ENCODE results near the gene ATP6V1C2. TPM values are rescaled to one million over a fixed set of nuclear protein-coding genes. Genes with fewer than 3 reads are reported as not detected.

Gene ATP6V1C2
- total and polyA plus RNA-seq, 9 of the 15 experiments (the other 6 are each of a cell fraction or from before 2014, with no cell fraction given), result 0.01 to 0.31 (median 0.10) TPM; not detected in 4

GRCh38 chr2:10829299-10829698 is 107.9 kb downstream of the ATP6V1C2 start:
- 0% methylated on average over 3 of the region's 3 CpGs for WGBS (ENCODE audit: insufficient coverage, low coverage, missing lambda C conversion rate)
- no peak for DNase-seq (ENCODE audit: extremely low read depth in 1 of 4, low spot score in 3 of 4)
- POLR2A ChIA-PET, result interaction anchor here (1.3 kb wide), 2 partner anchors 9 to 294 kb away, joined by 3 read pairs; no protein-coding TSS in a partner anchor

GRCh38 chr2:10830203-10830602 is 108.8 kb downstream of the ATP6V1C2 start:
- Histone ChIP-seq H3K4me2 (ENCODE audit: insufficient read depth, low read length) (no peak overlapping the region), H3K9ac (ENCODE audit: insufficient read depth in 1 of 2, low read depth in 2 of 2, low read length in 2 of 2) (no peak overlapping the region), H3K79me2 (ENCODE audit: control insufficient read depth, insufficient read depth, low read length) (no peaks in the 10 kb centered on the region), H3K9me3 (replicated peaks; ENCODE audit: control insufficient read depth, insufficient read depth, low read depth, low read length) (no peaks in the 10 kb centered on the region), H3K4me1 (replicated peaks in 1 of 2; ENCODE audit: control insufficient read depth in 2 of 2, insufficient read depth in 2 of 2, low read length in 2 of 2) (peaks cover 0 to 10% of the 10 kb centered on the region in 2 experiments; a peak in 2 of 5 replicates), H3K27ac (ENCODE audit: extremely low read depth, low read depth, low read length) (no peak overlapping the region), H3K36me3 (ENCODE audit: control insufficient read depth, insufficient read depth, low read length) (no peaks in the 10 kb centered on the region), H3K4me3 (no peak overlapping the region), H3K27me3 (ENCODE audit: control insufficient read depth in 2 of 2, insufficient read depth in 2 of 2, low read length in 2 of 2) (peaks cover 45 to 58% of the 10 kb centered on the region in 2 experiments), H2AFZ (ENCODE audit: low read depth, low read length) (no peak overlapping the region), H3K9me1 (ENCODE audit: control insufficient read depth, insufficient read depth, low read length) (no peaks in the 10 kb centered on the region), H4K20me1 (replicated peaks; ENCODE audit: control insufficient read depth, insufficient read depth, low read length) (peaks cover 12% of the 10 kb centered on the region)
- ATAC-seq (no peak), DNase-seq (ENCODE audit: extremely low read depth in 1 of 4, low spot score in 3 of 4) (no peak), FAIRE-seq (no peak)
- no TSS peak for BruUV-seq (replicated peaks)
- ChIA-PET POLR2A (interaction anchor here (0.5 to 0.7 kb wide), 4 partner anchors 10 to 329 kb away, joined by 3 to 4 read pairs (median 3); partner anchors contain the start of gene NOL10), CTCF (ENCODE audit: low intra/inter-chr PET ratio) (no interaction called here)
- TF ChIP-seq EZH2 (IDR thresholded peaks at IDR 0.05; ENCODE audit: borderline replicate concordance, low read depth, low read length), result 0 out of 2 replicates have a peak, but pooled peaks have one; percentile 23
- TF ChIP-seq, protein P1, sequence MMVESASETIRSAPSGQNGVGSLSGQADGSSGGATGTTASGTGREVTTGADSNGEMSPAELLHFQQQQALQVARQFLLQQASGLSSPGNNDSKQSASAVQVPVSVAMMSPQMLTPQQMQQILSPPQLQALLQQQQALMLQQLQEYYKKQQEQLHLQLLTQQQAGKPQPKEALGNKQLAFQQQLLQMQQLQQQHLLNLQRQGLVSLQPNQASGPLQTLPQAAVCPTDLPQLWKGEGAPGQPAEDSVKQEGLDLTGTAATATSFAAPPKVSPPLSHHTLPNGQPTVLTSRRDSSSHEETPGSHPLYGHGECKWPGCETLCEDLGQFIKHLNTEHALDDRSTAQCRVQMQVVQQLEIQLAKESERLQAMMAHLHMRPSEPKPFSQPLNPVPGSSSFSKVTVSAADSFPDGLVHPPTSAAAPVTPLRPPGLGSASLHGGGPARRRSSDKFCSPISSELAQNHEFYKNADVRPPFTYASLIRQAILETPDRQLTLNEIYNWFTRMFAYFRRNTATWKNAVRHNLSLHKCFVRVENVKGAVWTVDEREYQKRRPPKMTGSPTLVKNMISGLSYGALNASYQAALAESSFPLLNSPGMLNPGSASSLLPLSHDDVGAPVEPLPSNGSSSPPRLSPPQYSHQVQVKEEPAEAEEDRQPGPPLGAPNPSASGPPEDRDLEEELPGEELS (CRISPR knock-in tag; IDR thresholded peaks at IDR 0.05; ENCODE audit: borderline replicate concordance), result no peak
- TF ChIP-seq ETS2 (tag; IDR thresholded peaks at IDR 0.05; ENCODE audit: borderline replicate concordance, poor library complexity, severe bottlenecking), result no peak
- 0 out of 2 replicates have a peak, but pooled peaks have one; percentile 29 for TF ChIP-seq ZNF24 (IDR thresholded peaks at IDR 0.05)
- in situ Hi-C loops (cut with MboI), result loop anchor here (25.0 kb wide), 1 partner anchor 582 kb away; no protein-coding TSS in a partner anchor
- 18% methylated on average over 8 of the region's 8 CpGs for WGBS (ENCODE audit: insufficient coverage, low coverage, missing lambda C conversion rate)
- intact Hi-C loops (cut with micrococcal nuclease), result loop anchor here (5.0 to 10.0 kb wide), 3 partner anchors 242 to 852 kb away; no protein-coding TSS in a partner anchor

More at GRCh38 chr2:10829299-10829698, 107.9 kb downstream of the ATP6V1C2 start:
- Histone ChIP-seq H4K20me1 (replicated peaks; ENCODE audit: control insufficient read depth, insufficient read depth, low read length) (peaks cover 12% of the 10 kb centered on the region), H3K4me2 (ENCODE audit: insufficient read depth, low read length) (no peak overlapping the region), H3K9me3 (replicated peaks; ENCODE audit: control insufficient read depth, insufficient read depth, low read depth, low read length) (no peaks in the 10 kb centered on the region), H2AFZ (ENCODE audit: low read depth, low read length) (no peak overlapping the region), H3K4me3 (no peak overlapping the region), H3K27me3 (ENCODE audit: control insufficient read depth in 2 of 2, insufficient read depth in 2 of 2, low read length in 2 of 2) (peaks cover 45 to 64% of the 10 kb centered on the region in 2 experiments), H3K4me1 (replicated peaks in 1 of 2; ENCODE audit: control insufficient read depth in 2 of 2, insufficient read depth in 2 of 2, low read length in 2 of 2) (peaks cover 0 to 7% of the 10 kb centered on the region in 2 experiments; a peak in 2 of 5 replicates), H3K9ac (ENCODE audit: insufficient read depth in 1 of 2, low read depth in 2 of 2, low read length in 2 of 2) (no peak overlapping the region), H3K79me2 (ENCODE audit: control insufficient read depth, insufficient read depth, low read length) (no peaks in the 10 kb centered on the region), H3K27ac (ENCODE audit: extremely low read depth, low read depth, low read length) (no peak overlapping the region), H3K9me1 (ENCODE audit: control insufficient read depth, insufficient read depth, low read length) (no peaks in the 10 kb centered on the region), H3K36me3 (ENCODE audit: control insufficient read depth, insufficient read depth, low read length) (no peaks in the 10 kb centered on the region)
- FAIRE-seq, result no peak
- TF ChIP-seq POLR2AphosphoS2 (IDR thresholded peaks at IDR 0.05; ENCODE audit: low read length) (no peak), FOSL1 (tag; conservative IDR thresholded peaks at IDR 0.05) (no peak), BMI1 (IDR thresholded peaks at IDR 0.05; ENCODE audit: low read length) (no peak)
- no TSS peak for BruUV-seq (replicated peaks)
- in situ Hi-C loops (cut with MboI) (loop anchor here (25.0 kb wide), 1 partner anchor 583 kb away; no protein-coding TSS in a partner anchor), intact Hi-C loops (cut with micrococcal nuclease) (no loop called here)
- no peak for ATAC-seq
- CTCF ChIA-PET (ENCODE audit: low intra/inter-chr PET ratio), result no interaction called here

Data from K562 (cell line).